Hematopoietic multipotent progenitor cell (in vitro differentiated cells): ENCODE measurements around the gene AGPAT3. TPM values are rescaled to one million over a fixed set of nuclear protein-coding genes. Genes with fewer than 3 reads are reported as not detected.
A peak's percentile ranks its signal among the peaks of the same experiment; 100 is the strongest.
"Not testable (repeated sequence)": the region's sequence is repeated elsewhere in the genome, so short reads cannot be mapped to it uniquely, and the experiment has no call there.

Source experiments
- DNase-seq, 3 donors: peaks; one replicate each; pipeline ENCODE4 v3.0.0-alpha.2; 2011 to 2015; ENCODE audit warnings: low read depth in 2 of 3, low spot score in 2 of 3
- total RNA-seq: library from RNA; depleted of rRNA; stranded (reverse); fragments of >200 nt; gene quantifications from one replicate; pipeline ENCODE4 v1.2.3, GENCODE V29; 2012

Gene AGPAT3
- total RNA-seq, 1 donor, result 26.4 TPM

GRCh38 chr21:43832648-43833047 is 32.4 kb upstream of the AGPAT3 start:
- DNase-seq, result no peak

DNA sequence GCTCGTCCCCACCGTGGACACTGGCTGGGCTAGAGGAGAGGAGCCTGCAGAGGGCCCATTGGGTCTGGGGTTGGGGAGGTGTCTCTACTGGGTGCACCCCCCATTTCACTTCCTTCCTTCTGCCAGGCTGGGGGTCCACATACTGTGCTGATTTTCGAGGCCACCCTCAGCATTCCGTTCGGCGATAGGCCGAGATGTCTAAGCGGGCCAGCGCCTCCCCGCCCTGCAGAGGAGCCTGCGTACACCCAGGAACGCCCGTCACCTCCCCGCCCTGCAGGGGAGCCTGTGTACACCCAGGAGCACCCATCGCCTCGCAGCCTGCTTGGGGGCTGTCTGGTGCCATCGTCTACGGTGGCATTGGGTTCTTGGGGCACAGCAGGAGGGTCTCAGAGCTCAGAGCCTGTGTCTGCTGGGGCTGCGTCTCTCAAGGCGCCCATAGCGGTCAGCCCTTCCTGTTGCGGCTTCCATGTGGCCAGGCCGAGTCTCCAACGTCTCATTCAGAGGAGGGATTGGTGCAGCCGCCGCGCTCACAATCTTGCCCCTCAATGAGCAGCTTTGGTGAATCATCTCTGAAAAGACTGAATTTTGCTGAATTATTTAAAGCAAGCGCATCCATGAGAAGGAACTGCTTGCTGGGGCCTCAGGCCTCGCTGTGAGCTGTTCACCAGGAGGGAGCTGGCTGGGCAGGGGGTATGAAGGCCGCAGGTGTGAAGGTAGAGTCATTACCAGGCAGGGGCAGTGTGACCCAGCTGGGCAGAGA is 30.7 kb upstream of the AGPAT3 start:
- DNase-seq, result peak in 2 of 3 donors; percentile 74 to 81

- no peak for DNase-seq
Observed at GRCh38 chr21:43835050-43835449, 30.0 kb upstream of the AGPAT3 start.

- DNase-seq, result no peak
Observed at GRCh38 chr21:43835861-43836260, 29.2 kb upstream of the AGPAT3 start.

DNA sequence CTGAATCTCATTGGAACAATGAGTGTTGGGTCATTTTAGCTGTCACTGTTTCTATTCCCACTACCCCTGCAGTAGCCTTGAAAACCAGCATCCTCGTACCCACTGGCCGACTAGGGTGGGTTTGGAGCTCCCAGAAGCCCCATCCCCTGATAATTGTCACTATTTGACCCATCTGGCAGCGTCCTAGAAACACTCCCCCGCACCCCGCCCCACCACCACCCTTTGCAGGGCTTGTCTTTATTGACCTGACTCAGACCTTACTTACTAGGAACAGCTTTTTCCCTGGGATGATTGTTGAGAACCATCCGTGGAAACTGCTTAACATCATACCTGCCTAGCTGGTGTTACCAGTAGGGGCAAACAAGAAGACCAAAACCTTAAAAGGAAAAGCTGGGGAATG is 28.4 kb upstream of the AGPAT3 start:
- DNase-seq, result no peak

DNA sequence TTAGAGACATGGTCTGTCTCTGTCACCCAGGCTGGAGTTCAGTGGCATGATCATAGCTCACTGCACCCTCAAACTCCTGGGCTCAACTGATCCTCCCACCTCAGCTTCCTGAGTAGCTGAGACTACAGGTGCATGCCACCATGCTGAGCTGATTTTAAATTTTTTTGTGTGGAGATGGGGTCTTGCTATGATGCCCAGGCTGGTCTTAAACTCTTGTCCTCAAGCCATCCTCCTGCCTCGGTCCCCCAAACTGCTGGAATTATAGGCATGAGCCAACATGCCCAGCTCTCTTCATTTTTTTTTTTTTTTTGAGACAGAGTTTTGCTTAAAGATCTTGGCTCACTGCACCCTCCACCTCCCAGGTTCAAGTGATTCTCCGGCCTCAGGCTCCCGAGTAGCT is 24.8 kb upstream of the AGPAT3 start:
- DNase-seq, result no peak

GRCh38 chr21:43842742-43843141 is 22.3 kb upstream of the AGPAT3 start:
- DNase-seq, result peak in 1 of 3 donors; percentile 59

- DNase-seq, result not testable (repeated sequence)
Observed at GRCh38 chr21:43844906-43845305, 20.1 kb upstream of the AGPAT3 start.

- no peak for DNase-seq
Observed at GRCh38 chr21:43845386-43845785, 19.6 kb upstream of the AGPAT3 start.

DNA sequence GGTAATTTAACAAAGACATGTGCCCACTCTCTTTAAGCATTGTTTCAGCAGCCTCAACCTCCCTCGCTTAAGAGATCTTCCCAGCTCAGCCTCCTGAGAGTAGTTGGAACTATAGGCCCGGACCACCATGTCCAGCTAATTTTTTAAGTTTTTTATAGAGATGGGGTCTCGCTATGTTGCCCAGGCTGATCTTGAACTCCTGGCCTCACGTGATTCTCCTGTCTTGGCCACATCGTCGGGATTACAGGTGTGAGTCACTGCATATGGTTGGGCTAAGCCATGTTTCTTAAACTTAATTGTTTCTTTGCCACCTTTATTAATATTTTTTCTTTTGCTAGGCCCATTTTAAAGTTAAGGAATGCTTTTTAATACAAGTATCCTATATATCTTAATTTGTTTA is 18.6 kb upstream of the AGPAT3 start:
- DNase-seq, result no peak

DNA sequence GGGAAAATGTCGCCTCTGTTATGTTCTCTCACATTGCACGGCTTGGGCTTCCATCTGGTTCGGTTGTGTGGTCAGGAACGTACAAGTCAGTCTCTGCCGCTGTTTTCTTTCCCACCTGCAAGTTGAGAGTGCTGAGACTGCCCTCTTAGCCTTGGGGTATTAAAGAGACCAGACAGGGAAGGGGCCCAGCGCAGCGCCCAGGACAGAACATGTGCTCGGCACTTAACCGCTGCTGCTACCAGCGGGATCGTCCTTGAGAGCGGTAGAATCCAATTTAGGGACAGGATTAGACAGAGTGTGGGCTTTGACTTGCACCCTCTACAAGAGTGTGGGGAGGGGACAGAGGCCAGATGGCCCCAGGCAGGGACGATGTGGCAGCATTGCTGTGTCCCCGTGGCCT is 17.7 kb upstream of the AGPAT3 start:
- no peak for DNase-seq

DNA sequence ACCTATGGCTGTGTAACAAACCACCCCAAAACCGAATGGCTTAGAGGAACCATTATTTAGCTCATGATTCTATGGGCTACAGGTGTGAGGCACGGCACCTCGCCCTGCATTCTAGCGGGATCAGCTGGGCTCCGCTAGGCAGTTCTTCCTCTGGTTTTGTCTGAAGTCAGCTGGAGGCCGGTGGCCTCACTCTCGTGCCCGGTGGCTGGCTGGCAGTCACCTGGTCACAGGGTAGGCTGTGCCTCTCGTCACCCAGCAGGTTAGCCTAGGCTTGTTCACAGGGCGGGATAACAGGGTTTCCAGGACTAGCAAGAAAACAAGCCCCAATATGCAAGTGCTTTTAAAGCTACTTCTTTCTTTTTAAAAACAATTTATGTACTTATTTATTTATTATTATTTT is 16.3 kb upstream of the AGPAT3 start:
- no peak for DNase-seq

DNA sequence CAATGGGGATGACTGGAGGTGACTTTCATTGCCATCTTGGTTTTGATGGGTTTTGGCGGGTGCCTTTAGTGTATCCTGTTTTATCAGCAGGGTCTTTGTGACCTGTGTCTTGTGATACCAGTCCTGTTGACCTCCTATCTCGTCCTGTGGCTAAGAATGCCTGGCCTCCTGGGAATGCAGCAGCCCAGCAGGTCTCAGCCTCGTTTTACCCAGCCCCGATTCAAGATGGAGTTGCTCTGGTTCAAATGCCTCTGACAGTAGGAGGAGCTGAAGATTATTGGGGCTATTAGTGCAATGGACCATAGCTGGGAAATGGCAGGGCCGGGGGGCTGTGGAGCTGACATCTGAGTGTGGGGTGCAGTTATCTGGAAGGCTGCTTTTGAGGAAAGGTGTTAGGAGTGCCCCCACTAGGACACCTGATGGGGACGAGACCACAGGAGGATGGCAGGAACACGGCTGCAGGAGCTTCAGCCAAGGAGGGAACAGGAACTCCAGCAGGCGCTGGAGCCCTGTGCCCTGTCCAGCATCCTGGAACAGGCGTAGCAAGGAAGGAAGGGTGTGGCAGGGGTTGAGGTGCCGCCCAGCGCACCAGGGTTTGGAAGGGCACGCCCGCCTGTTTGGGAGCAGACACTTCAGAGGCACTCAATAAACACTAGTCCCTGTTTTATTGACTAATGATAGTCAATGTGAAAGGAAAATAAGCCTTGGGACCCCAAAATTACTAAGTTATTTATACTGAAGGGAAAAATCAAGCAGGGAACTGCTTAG is 15.3 kb upstream of the AGPAT3 start:
- no peak for DNase-seq

- peak in 1 of 3 donors; percentile 41 for DNase-seq
Observed at GRCh38 chr21:43850728-43851295, 14.2 kb upstream of the AGPAT3 start.

GRCh38 chr21:43851593-43851992 is 13.4 kb upstream of the AGPAT3 start:
- no peak for DNase-seq

DNA sequence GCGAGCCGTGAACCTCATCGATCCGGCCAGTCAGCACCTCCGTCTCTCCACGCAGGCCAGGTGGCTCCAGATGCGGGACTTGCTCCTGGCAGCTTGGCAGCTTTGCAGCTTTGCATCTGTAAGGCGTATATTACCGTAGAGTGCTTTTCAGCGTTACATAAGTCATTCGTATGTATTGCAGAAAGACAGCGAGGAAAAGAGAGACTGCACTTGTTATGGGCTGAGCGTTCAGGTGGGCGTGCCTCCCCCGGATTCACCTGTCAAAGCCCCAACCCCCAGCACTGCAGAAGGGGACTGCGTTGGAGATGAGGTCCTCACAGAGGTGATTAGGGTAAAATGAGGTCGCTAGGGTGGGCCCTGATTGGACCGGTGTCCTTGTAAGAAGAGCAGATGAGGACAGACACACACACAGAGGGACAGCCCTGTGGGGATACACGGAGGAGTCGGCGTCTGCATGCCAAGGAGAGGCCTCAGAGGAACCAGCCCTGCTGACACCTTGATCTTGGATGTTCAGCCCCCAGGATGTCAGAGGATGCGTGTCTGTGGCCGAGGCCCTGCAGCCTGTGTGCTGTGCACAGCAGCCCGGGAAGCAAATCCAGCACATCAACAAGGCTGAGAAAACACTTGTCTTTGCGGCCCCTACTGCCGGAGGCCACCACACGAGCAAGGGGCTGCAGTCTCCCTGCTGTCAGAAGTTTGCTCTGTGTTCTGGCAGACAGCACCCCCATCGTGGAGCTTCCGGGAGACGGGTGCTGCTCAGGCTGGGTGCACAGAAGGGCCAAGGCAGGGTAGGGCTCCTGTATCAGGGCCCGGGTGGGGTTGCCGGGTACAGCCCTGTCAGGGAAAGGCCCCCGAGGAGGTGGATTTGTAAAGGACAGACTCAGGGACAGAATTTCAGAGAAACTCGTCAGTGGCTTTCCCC is 10.9 kb upstream of the AGPAT3 start:
- DNase-seq, result no peak

GRCh38 chr21:43854773-43855633 is 10.0 kb upstream of the AGPAT3 start:
- DNase-seq, result peak in 2 of 3 donors; percentile 47 to 71

DNA sequence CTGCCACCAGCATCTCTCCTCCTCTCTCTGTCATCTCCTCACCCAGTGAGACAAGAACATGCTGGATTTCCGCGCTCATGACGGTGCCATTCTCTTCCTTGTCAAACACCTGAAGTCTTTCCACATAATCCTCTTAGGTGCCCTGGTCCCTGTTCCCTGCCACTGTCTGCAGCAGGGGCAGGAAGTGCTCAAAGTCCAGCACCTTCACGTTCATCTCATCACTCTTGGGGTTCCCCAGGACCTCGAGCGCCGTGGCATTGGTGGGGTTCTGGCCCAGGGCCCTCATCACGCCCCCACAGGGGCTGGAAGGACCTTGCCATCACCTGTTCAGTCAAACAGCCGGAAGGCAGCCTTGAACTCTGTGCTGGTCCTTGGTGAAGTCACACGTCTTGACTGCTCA is 9.1 kb upstream of the AGPAT3 start:
- DNase-seq, result no peak

DNA sequence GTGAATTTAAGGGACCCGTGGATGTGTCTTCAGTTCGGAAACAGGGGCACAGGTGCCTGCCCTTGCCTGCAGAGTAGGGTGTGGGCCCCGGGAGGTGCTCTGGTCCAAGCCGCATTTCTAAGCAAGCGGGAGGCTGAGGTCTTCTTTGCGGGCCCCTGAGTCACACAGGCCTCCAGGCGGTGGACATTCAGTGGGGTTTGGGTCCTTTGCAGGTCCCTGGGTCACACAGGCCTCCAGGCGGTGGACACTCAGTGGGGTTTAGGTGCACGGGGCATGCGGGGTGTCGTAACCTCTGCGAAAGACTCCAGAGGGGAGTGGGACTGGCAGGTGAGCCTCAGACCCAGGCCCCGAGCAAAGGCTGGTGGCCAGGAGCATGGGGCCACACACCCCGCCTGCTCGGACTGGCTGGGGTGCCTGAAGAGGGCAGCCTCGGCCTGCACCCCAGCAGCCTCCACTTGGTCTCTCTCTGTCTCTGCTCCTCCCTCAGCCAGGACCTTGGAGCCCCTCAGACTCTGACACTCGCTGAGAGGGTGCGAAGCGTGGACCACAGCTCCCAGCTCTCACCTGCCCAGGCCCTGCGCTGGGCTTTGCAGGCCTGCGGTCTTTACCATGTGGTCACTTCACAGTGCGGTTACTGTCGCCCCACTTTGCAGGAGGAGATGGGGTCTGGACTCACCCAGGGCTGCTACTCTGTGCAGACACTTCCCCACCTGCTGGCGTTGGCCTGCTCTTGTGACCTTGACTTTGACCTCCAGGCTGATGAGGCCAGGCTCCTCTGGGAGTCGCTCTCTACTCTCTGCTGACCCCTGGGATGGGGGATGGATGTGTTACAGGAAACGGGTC is 6.0 kb upstream of the AGPAT3 start:
- no peak for DNase-seq
